ENCODE results near the gene SRP54. TPM values are rescaled to one million over a fixed set of nuclear protein-coding genes. Genes with fewer than 3 reads are reported as not detected.
"Not testable (repeated sequence)": the region's sequence is repeated elsewhere in the genome, so short reads cannot be mapped to it uniquely, and the experiment has no call there.

The SRP54 gene
- total and polyA plus RNA-seq, 2 of the 8 experiments (the other 6 are each of a cell fraction or from before 2014, with no cell fraction given) = 19.7 to 60.0 TPM

GRCh38 chr14:35034944-35035554 lies 52.3 kb downstream of the SRP54 start:
- H3K56ac ChIP-seq (replicated peaks; ENCODE audit: insufficient read length, low read depth, low read length); H3K23me2 ChIP-seq (ENCODE audit: low read depth, low read length); H2BK12ac ChIP-seq (ENCODE audit: low read depth, low read length); CTCF ChIA-PET (ENCODE audit: partially characterized antibody); H3K9ac ChIP-seq (replicated peaks in 1 of 4; ENCODE audit: extremely low read depth in 1 of 4, low read depth in 3 of 4, low read length in 3 of 4); H3K4me1 ChIP-seq (replicated peaks in 1 of 4; ENCODE audit: control insufficient read depth in 3 of 4, insufficient read depth in 4 of 4, low read length in 3 of 4); H3K79me1 ChIP-seq (ENCODE audit: low read depth, low read length); H3K79me2 ChIP-seq (ENCODE audit: control insufficient read depth in 1 of 2, insufficient read depth in 2 of 2, low read length in 2 of 2); H3K27me3 ChIP-seq (replicated peaks in 1 of 4; ENCODE audit: control insufficient read depth in 3 of 4, extremely low read depth in 1 of 4, insufficient read depth in 3 of 4, low read length in 3 of 4); H2AK5ac ChIP-seq (ENCODE audit: low read depth, low read length); FAIRE-seq; H3K4me3 ChIP-seq (ENCODE audit: extremely low read depth in 1 of 4, insufficient read depth in 2 of 4, low read depth in 3 of 4, low read length in 4 of 4); H2AFZ ChIP-seq (ENCODE audit: low read length); H2BK15ac ChIP-seq (ENCODE audit: low read length); H4K8ac ChIP-seq (ENCODE audit: extremely low read depth, insufficient read depth, low read length); DNase-seq (ENCODE audit: low read depth in 1 of 2, low spot score in 2 of 2); H3K23ac ChIP-seq (ENCODE audit: insufficient read length); H2BK5ac ChIP-seq (ENCODE audit: low read depth, low read length); H3K14ac ChIP-seq (ENCODE audit: insufficient read length); H4K5ac ChIP-seq (ENCODE audit: insufficient read length, low read depth, low read length); H4K20me1 ChIP-seq (replicated peaks in 1 of 2; ENCODE audit: control insufficient read depth in 1 of 2, insufficient read depth in 2 of 2, low read length in 2 of 2); H3K27ac ChIP-seq (ENCODE audit: low read depth, low read length); H4K91ac ChIP-seq (replicated peaks; ENCODE audit: insufficient read length, low read length); H3K4me2 ChIP-seq (ENCODE audit: insufficient read depth in 1 of 2, low read depth in 2 of 2, low read length in 2 of 2); H2BK20ac ChIP-seq (ENCODE audit: low read length); H3K4ac ChIP-seq (replicated peaks; ENCODE audit: insufficient read length, low read depth, low read length); H3K18ac ChIP-seq (ENCODE audit: extremely low read depth, low read length); H2BK120ac ChIP-seq (replicated peaks; ENCODE audit: low read depth, low read length): not testable (repeated sequence)
- H3K36me3 ChIP-seq (ENCODE audit: control insufficient read depth in 2 of 4, insufficient read depth in 4 of 4, low read length in 3 of 4) = peaks cover 0 to 24% (median 6%) of the 10 kb centered on the region in 4 experiments; a peak in 4 of 8 replicates
- POLR2A ChIA-PET (ENCODE audit: partially characterized antibody) = interaction anchor here (0.5 kb wide), 1 partner anchor 9 kb away, joined by 5 read pairs; no protein-coding TSS in a partner anchor
- H3K9me3 ChIP-seq (ENCODE audit: insufficient read depth in 2 of 2, low read depth in 1 of 2, low read length in 1 of 2) = peaks cover 14 to 23% of the 10 kb centered on the region in 2 experiments
- WGBS, 2 experiments (ENCODE audit: extremely low coverage in 1 of 2, insufficient coverage in 1 of 2, insufficient read length in 1 of 2, insufficient replicate concordance in 2 of 2, low coverage in 1 of 2, low lambda C conversion rate in 2 of 2, missing lambda C conversion rate in 1 of 2) = 93% methylated on average over 5 of the region's 5 CpGs; no CpG with 5 or more reads in 1 of the 2 experiments

GRCh38 chr14:35038312-35038711 lies 55.5 kb downstream of the SRP54 start:
- H4K5ac ChIP-seq (ENCODE audit: insufficient read length, low read depth, low read length); H2BK5ac ChIP-seq (ENCODE audit: low read depth, low read length); H4K8ac ChIP-seq (ENCODE audit: extremely low read depth, insufficient read depth, low read length); H3K36me3 ChIP-seq (ENCODE audit: control insufficient read depth in 2 of 4, insufficient read depth in 4 of 4, low read length in 3 of 4); H2BK15ac ChIP-seq (ENCODE audit: low read length); H2AK5ac ChIP-seq (ENCODE audit: low read depth, low read length); H3K79me2 ChIP-seq (ENCODE audit: control insufficient read depth in 1 of 2, insufficient read depth in 2 of 2, low read length in 2 of 2); H4K20me1 ChIP-seq (replicated peaks in 1 of 2; ENCODE audit: control insufficient read depth in 1 of 2, insufficient read depth in 2 of 2, low read length in 2 of 2); H4K91ac ChIP-seq (replicated peaks; ENCODE audit: insufficient read length, low read length); H3K23me2 ChIP-seq (ENCODE audit: low read depth, low read length); H2BK12ac ChIP-seq (ENCODE audit: low read depth, low read length); H2AFZ ChIP-seq (ENCODE audit: low read length); H3K18ac ChIP-seq (ENCODE audit: extremely low read depth, low read length); POLR2A ChIA-PET (ENCODE audit: partially characterized antibody); H2BK120ac ChIP-seq (replicated peaks; ENCODE audit: low read depth, low read length); H3K27me3 ChIP-seq (replicated peaks in 1 of 4; ENCODE audit: control insufficient read depth in 3 of 4, extremely low read depth in 1 of 4, insufficient read depth in 3 of 4, low read length in 3 of 4); H3K79me1 ChIP-seq (ENCODE audit: low read depth, low read length); H3K4me1 ChIP-seq (replicated peaks in 1 of 4; ENCODE audit: control insufficient read depth in 3 of 4, insufficient read depth in 4 of 4, low read length in 3 of 4); H3K4me3 ChIP-seq (ENCODE audit: extremely low read depth in 1 of 4, insufficient read depth in 2 of 4, low read depth in 3 of 4, low read length in 4 of 4); H3K14ac ChIP-seq (ENCODE audit: insufficient read length); H3K4me2 ChIP-seq (ENCODE audit: insufficient read depth in 1 of 2, low read depth in 2 of 2, low read length in 2 of 2); H2BK20ac ChIP-seq (ENCODE audit: low read length); H3K23ac ChIP-seq (ENCODE audit: insufficient read length); H3K4ac ChIP-seq (replicated peaks; ENCODE audit: insufficient read length, low read depth, low read length); DNase-seq (ENCODE audit: low read depth in 1 of 2, low spot score in 2 of 2); H3K9ac ChIP-seq (replicated peaks in 1 of 4; ENCODE audit: extremely low read depth in 1 of 4, low read depth in 3 of 4, low read length in 3 of 4); H3K27ac ChIP-seq (ENCODE audit: low read depth, low read length); FAIRE-seq; H3K56ac ChIP-seq (replicated peaks; ENCODE audit: insufficient read length, low read depth, low read length): not testable (repeated sequence)
- H3K9me3 ChIP-seq (ENCODE audit: insufficient read depth in 2 of 2, low read depth in 1 of 2, low read length in 1 of 2) = peaks cover 15 to 20% of the 10 kb centered on the region in 2 experiments
- WGBS, 2 experiments (ENCODE audit: extremely low coverage in 1 of 2, insufficient coverage in 1 of 2, insufficient read length in 1 of 2, insufficient replicate concordance in 2 of 2, low coverage in 1 of 2, low lambda C conversion rate in 2 of 2, missing lambda C conversion rate in 1 of 2) = 93% methylated on average over 11 of the region's 17 CpGs; no CpG with 5 or more reads in 1 of the 2 experiments
- CTCF ChIA-PET (ENCODE audit: partially characterized antibody) = interaction anchor here (0.6 kb wide), 1 partner anchor 25 kb away, joined by 7 read pairs; no protein-coding TSS in a partner anchor

All from H1 (cell line).